ENCODE measurements around the gene NSUN2.

Gene NSUN2

GRCh38 chr5:6644794-6645241, 12.0 kb upstream of the NSUN2 start:
- no peak for DNase-seq (ENCODE audit: low read depth in 2 of 2)

- DNase-seq (ENCODE audit: low read depth in 2 of 2) = no peak
These were observed 9.8 kb upstream of the NSUN2 start for GRCh38 chr5:6642655-6643054.

GRCh38 chr5:6638236-6638635, 5.4 kb upstream of the NSUN2 start:
- DNase-seq (ENCODE audit: low read depth in 2 of 2) = no peak

- DNase-seq (ENCODE audit: low read depth in 2 of 2) = no peak
These were observed 4.7 kb upstream of the NSUN2 start for GRCh38 chr5:6637590-6637989.

GRCh38 chr5:6637022-6637421, 4.2 kb upstream of the NSUN2 start:
- no peak for DNase-seq (ENCODE audit: low read depth in 2 of 2)

GRCh38 chr5:6636293-6636692, 3.4 kb upstream of the NSUN2 start:
- DNase-seq (ENCODE audit: low read depth in 2 of 2) = no peak

- DNase-seq (ENCODE audit: low read depth in 2 of 2) = no peak
These were observed 2.1 kb upstream of the NSUN2 start for GRCh38 chr5:6634788-6635430.

GRCh38 chr5:6634306-6634705, 1.5 kb upstream of the NSUN2 start:
- DNase-seq (ENCODE audit: low read depth in 2 of 2) = no peak

- peak in 1 of 2 donors; percentile 20 for DNase-seq (ENCODE audit: low read depth in 2 of 2)
These were observed 813 bp upstream of the NSUN2 start for GRCh38 chr5:6633469-6634245.

- DNase-seq (ENCODE audit: low read depth in 2 of 2) = no peak
These were observed 438 bp downstream of the NSUN2 start for GRCh38 chr5:6632324-6632887.

- no peak for DNase-seq (ENCODE audit: low read depth in 2 of 2)
These were observed 1.4 kb downstream of the NSUN2 start for GRCh38 chr5:6631441-6631840.

GRCh38 chr5:6626508-6626907, 6.3 kb downstream of the NSUN2 start:
- no peak for DNase-seq (ENCODE audit: low read depth in 2 of 2)

- no peak for DNase-seq (ENCODE audit: low read depth in 2 of 2)
These were observed 8.9 kb downstream of the NSUN2 start for GRCh38 chr5:6623941-6624340.

- no peak for DNase-seq (ENCODE audit: low read depth in 2 of 2)
These were observed 9.6 kb downstream of the NSUN2 start for GRCh38 chr5:6623228-6623627.

- no peak for DNase-seq (ENCODE audit: low read depth in 2 of 2)
These were observed 16.2 kb downstream of the NSUN2 start for GRCh38 chr5:6616632-6617031.

- DNase-seq (ENCODE audit: low read depth in 2 of 2) = no peak
These were observed 17.6 kb downstream of the NSUN2 start for GRCh38 chr5:6615034-6615815.

GRCh38 chr5:6611334-6612256, 21.2 kb downstream of the NSUN2 start:
- DNase-seq (ENCODE audit: low read depth in 2 of 2) = no peak

GRCh38 chr5:6608016-6608415, 24.8 kb downstream of the NSUN2 start:
- no peak for DNase-seq (ENCODE audit: low read depth in 2 of 2)

GRCh38 chr5:6607559-6607936, 25.3 kb downstream of the NSUN2 start:
- DNase-seq (ENCODE audit: low read depth in 2 of 2) = no peak

GRCh38 chr5:6606884-6607558, 25.8 kb downstream of the NSUN2 start:
- DNase-seq (ENCODE audit: low read depth in 2 of 2) = no peak

GRCh38 chr5:6604946-6605345, 27.9 kb downstream of the NSUN2 start:
- no peak for DNase-seq (ENCODE audit: low read depth in 2 of 2)
